ENCODE measurements around the gene HVCN1.
"Not testable (repeated sequence)": the region's sequence is repeated elsewhere in the genome, so short reads cannot be mapped to it uniquely, and the experiment has no call there.

HVCN1 gene

GRCh38 chr12:110661337-110661972 lies 27.5 kb downstream of the HVCN1 start:
- DNase-seq, result no peak

DNA sequence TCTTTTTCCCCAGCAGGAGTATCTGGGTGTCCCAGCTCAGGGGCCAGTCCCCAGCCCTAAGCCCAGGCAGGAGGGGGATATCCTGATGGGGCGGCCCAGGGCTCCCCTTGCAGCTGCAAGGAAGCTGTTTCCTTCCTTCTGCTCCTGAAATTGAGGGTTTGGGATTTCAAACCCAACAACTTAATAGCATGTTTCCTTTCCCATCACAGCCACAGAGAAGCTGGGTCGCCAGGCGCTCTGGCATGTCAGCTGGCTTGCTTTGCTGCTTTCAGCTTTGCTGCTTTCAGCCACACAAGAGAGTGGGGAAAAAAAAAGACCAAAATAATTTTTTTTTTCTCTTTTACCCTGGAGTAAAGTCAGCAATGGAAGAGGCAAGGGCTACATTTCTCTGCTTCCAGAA lies 30.0 kb downstream of the HVCN1 start:
- DNase-seq, result peak; percentile 84

GRCh38 chr12:110658242-110658641 lies 30.7 kb downstream of the HVCN1 start:
- no peak for DNase-seq

GRCh38 chr12:110657747-110658146 lies 31.2 kb downstream of the HVCN1 start:
- DNase-seq, result no peak

DNA sequence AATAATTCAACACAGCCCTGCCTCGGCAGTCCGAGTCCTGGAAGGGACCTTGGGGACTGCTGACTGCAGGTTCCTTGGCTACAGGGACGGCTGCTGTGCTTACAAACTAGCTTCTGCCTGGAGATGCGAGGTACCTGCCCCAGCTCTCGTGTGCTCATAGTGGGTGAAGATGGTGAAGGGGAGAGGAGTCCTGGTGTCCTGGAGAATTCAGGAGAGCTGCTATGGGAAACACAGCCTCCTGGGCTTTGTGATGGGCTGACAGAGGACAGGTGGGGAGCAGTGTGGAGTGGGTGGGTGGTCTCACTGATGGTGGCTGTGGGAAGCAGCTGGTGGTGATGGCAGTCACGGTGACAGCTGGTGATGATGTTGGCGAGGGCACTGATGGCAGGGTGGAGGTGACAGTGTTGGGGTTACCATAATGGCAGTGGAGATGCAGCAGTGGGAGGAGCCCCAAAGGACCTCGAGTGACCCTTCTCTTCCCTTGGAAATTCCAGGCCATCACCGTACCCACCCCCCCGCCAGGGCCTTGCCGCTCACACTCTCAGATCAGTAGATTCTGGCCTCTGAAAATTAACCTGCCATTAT lies 32.8 kb downstream of the HVCN1 start:
- no peak for DNase-seq

DNA sequence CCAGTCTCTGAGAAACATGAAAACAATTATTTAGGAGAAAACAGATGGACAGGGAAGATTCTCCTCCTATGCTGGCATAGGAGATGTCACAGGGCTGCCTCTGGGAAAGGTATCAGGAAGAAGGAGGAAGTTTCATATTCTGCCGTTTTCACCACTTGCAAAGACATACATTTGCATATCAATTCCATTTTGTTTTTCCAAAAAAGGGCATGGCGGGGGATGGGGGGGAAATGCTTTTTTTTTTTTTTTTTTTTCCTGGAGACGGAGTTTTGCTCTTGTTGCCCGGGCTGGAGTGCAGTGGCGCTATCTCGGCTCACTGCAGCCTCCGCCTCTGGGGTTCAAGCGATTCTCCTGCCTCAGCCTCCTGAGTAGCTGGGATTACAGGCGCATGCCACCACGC lies 34.7 kb downstream of the HVCN1 start:
- DNase-seq, result not testable (repeated sequence)

DNA sequence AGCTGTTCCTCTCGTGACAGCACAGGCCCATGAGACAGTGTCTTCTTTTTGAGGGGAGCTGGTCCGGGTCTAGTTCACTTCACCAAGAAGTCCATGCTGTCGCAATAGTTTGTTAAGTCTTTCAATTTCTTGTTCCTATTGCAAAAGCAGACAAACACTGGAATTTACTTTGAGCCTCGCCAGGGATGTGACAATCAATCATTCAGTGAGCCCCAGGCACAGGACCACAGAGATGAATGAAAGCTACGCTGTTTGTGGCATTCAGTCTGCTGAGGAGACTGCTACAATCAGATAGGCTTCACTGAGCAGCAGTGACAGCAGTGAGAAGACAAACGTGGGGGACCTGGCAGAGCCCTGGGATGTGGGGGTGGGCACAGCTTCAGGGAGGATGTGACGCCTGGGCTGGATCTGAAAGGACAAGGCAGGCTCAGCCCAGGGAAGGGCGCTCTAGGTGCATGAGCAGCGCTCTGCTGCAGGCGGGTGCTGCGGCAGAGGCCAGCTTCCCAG lies 39.5 kb downstream of the HVCN1 start:
- DNase-seq, result no peak

GRCh38 chr12:110647631-110648040 lies 41.3 kb downstream of the HVCN1 start:
- DNase-seq, result no peak

DNA sequence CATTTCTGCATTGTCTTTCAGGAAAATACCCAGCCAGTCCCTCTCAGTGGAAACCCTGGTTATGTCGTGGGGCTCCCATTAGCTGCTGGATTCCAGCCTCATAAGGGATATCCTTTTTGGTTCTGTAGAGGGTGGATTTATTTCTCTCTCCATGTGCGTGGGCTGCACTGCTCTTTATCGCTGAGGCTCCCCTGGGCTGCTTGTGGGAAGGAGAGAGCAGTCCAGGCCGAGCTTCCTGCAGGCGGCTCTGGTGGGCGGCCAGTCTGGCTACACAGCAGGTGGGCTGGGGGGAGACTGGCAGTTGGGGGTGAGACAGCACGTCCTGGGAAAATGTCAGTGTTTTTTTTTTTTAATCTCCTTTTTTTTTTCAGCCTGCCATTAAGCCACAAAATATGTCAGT lies 47.4 kb downstream of the HVCN1 start:
- no peak for DNase-seq

GRCh38 chr12:110640275-110641025 lies 48.5 kb downstream of the HVCN1 start:
- DNase-seq, result no peak

- no peak for DNase-seq
Measured at GRCh38 chr12:110639336-110640141, 49.4 kb downstream of the HVCN1 start.

- no peak for DNase-seq
Measured at GRCh38 chr12:110638796-110639195, 50.1 kb downstream of the HVCN1 start.

- DNase-seq, result no peak
Measured at GRCh38 chr12:110637869-110638441, 51.0 kb downstream of the HVCN1 start.

DNA sequence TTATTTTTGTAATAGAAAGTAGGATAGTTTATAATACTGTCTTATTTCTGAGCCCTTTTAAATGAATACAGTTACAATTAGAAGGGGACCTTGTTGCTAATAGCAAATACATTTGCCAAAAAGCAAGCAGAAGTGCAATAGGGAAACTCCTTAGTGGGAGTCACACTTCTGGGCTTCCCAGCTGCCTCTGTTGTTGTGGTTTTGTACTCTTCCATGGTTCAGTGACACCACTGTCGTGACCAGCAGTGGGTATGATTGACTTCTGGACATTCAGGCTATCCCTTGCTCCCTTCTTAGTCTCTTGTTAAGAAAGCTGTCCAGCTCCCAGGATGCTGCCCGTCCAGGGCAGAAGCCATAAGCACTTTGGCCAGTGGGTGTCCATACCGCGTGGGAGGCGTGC lies 52.4 kb downstream of the HVCN1 start:
- no peak for DNase-seq

GRCh38 chr12:110635055-110635454 lies 53.9 kb downstream of the HVCN1 start:
- no peak for DNase-seq

GRCh38 chr12:110627500-110628195 lies 61.3 kb downstream of the HVCN1 start:
- DNase-seq, result no peak

DNA sequence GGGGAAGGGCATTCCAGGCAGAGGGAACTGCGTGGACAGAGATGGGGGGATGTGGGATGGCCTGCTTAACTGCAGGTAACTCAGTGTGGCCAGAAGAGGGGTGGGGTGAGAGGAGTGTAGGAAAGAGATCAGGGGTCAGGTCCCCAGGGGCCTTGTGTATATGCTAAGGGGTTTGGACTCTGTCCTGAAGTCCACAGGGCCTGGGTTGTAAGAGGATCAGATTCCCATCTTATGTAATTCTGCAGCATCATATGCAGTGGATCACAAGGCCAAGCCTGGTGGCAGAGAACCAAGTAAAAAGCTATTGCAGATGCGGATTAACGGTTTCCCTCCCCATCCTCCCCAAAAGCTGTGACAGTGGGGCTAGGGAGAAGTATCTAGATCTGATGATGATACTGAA lies 66.3 kb downstream of the HVCN1 start:
- no peak for DNase-seq

DNA sequence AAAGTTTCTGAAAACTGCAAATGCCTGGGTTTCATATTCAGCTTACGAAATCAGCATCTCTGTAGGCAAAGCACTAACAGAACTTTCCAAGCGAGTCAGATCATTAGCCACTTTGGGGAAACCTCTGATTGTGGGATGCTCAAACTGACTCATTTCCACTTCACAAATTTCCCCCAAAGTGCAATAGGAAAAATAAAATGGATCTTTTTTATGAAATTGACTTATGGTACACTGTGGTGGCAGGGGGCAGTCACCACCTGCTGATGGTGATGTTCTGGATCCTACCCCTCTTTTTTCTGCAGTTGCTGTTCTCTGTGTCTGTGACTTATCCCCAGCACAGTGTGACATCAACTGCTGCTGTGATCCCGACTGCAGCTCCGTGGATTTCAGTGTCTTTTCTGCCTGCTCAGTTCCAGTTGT lies 69.4 kb downstream of the HVCN1 start:
- DNase-seq, result no peak

DNA sequence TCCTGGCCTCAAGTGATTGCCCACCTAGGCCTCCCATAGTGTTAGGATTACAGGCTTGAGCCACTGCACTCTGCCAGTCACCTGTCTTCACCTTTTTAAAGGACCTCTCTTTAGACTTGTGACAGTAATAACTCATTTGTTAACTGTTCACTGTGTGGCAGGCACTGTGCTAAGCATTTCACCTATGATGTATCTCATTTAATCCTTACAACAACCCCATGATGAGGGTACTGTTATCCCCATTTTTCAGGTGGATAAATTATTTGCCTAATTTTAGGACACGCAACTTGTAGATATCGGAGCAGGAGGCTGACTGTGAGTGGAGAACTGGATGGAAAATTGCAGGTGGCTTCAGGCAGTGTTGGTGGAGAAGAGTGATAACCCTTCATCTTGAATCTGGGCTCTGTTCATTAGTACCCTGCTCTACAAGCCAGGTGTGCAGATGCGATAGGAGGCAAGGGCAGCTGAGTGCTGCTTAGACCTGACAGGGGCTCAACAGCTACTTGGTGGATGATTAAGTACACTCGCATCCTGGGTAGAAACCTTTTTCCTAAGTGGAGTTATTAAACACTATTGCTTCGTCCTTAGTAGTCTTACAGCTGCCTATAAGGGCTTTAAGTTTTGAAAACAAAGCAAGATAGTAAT lies 72.3 kb downstream of the HVCN1 start:
- no peak for DNase-seq

GRCh38 chr12:110615171-110615570 lies 73.7 kb downstream of the HVCN1 start:
- DNase-seq, result no peak

Data from NCI-H69 (cell line).